GM23248 (cell line): ENCODE results near the gene RBMS3. TPM values are rescaled to one million over a fixed set of nuclear protein-coding genes. Genes with fewer than 3 reads are reported as not detected.

ENCODE experiments used
- DNase-seq: peaks from one replicate; pipeline ENCODE4 v3.0.0-alpha.2; 2015
- H2AFZ ChIP-seq: fragments of 200-600 bp; sonication (generic); 2 replicates; pipeline ENCODE4 v1.6.1; 2016; ENCODE audit warnings: antibody characterized with exemption
- H3F3A ChIP-seq: fragments of 200-600 bp; sonication (generic); 2 replicates; pipeline ENCODE4 v1.6.1; 2016; ENCODE audit warnings: mild to moderate bottlenecking, antibody characterized with exemption, mixed run types; ENCODE audit not compliant: insufficient read depth
- H3K27ac ChIP-seq: fragments of 200-600 bp; sonication (generic); 2 replicates; pipeline ENCODE4 v1.5.1; 2016; ENCODE audit warnings: mild to moderate bottlenecking
- H3K27me3 ChIP-seq: fragments of 200-600 bp; sonication (generic); replicated peaks from 2 replicates; pipeline ENCODE4 v1.6.1; 2016; ENCODE audit warnings: mild to moderate bottlenecking; ENCODE audit not compliant: insufficient read depth
- H3K36me3 ChIP-seq: fragments of 200-600 bp; sonication (generic); 2 replicates; pipeline ENCODE4 v1.6.1; 2016; ENCODE audit warnings: low read depth, mild to moderate bottlenecking
- H3K4me1 ChIP-seq: fragments of 200-600 bp; sonication (generic); 2 replicates; pipeline ENCODE4 v1.6.1; 2016; ENCODE audit warnings: mild to moderate bottlenecking; ENCODE audit not compliant: insufficient read depth
- H3K4me2 ChIP-seq: fragments of 200-600 bp; sonication (generic); one replicate; pipeline ENCODE4 v1.6.1; 2016; ENCODE audit warnings: mild to moderate bottlenecking; ENCODE audit not compliant: unreplicated experiment
- H3K4me3 ChIP-seq: fragments of 200-600 bp; sonication (generic); 2 replicates; pipeline ENCODE4 v1.5.1; 2016; ENCODE audit warnings: mild to moderate bottlenecking
- H3K79me2 ChIP-seq: fragments of 200-600 bp; sonication (generic); 2 replicates; pipeline ENCODE4 v1.6.1; 2016; ENCODE audit warnings: mild to moderate bottlenecking; ENCODE audit not compliant: insufficient read depth
- H3K9ac ChIP-seq: fragments of 200-600 bp; sonication (generic); 2 replicates; pipeline ENCODE4 v1.6.1; 2016; ENCODE audit warnings: mild to moderate bottlenecking
- H3K9me2 ChIP-seq: fragments of 200-600 bp; sonication (generic); 2 replicates; pipeline ENCODE4 v1.6.1; 2016; ENCODE audit warnings: mixed run types, mild to moderate bottlenecking, moderate library complexity; ENCODE audit not compliant: insufficient read depth
- H3K9me3 ChIP-seq: fragments of 200-600 bp; sonication (generic); one replicate; pipeline ENCODE4 v1.6.1; 2017; ENCODE audit warnings: low read depth
- H4K20me1 ChIP-seq: fragments of 200-600 bp; sonication (generic); 2 replicates; pipeline ENCODE4 v1.6.0; 2016; ENCODE audit not compliant: insufficient read depth
- EZH2 ChIP-seq: fragments of 200-600 bp; sonication (generic); IDR thresholded peaks from 2 replicates; pipeline ENCODE4 v1.6.1; 2018; ENCODE audit warnings: antibody characterized with exemption, mild to moderate bottlenecking; ENCODE audit not compliant: insufficient read depth, poor library complexity, severe bottlenecking
- EZH2phosphoT487 ChIP-seq: fragments of 200-600 bp; sonication (generic); IDR thresholded peaks from 2 replicates; pipeline ENCODE4 v1.6.1; 2018; ENCODE audit warnings: antibody characterized with exemption, moderate library complexity, mild to moderate bottlenecking, low read depth; ENCODE audit not compliant: insufficient read depth
- WGBS, 2 experiments: methylation state at CpG; one replicate each; pipeline ENCODE4 v1.1.6; 2015 to 2017; ENCODE audit warnings: low lambda C conversion rate in 2 of 2, low coverage in 1 of 2; ENCODE audit errors: missing lambda C conversion rate in 2 of 2; 5-methylcytosine and 5-hydroxymethylcytosine counted together
- in situ Hi-C: fragments of 300-500 bp; cut with MboI; formaldehyde crosslinking; loops from 2 replicates; pipeline ENCODE4 v1.15.0; 2020
- polyA plus RNA-seq: library from polyadenylated mRNA; unstranded; fragments of >200 nt; fragmentation: Nextera tagmentation; extraction: Ambion mirVana; gene quantifications from 2 replicates; pipeline ENCODE4 v1.2.1, GENCODE V29; 2016
- total RNA-seq: library from RNA; depleted of rRNA; stranded (reverse); fragments of >200 nt; shearing (Covaris generic); gene quantifications from 2 replicates; pipeline ENCODE4 v1.2.3, GENCODE V29; 2014

RBMS3 gene
- total and polyA plus RNA-seq, 2 experiments from 2014 or later, result 40.0 to 94.3 TPM

DNA sequence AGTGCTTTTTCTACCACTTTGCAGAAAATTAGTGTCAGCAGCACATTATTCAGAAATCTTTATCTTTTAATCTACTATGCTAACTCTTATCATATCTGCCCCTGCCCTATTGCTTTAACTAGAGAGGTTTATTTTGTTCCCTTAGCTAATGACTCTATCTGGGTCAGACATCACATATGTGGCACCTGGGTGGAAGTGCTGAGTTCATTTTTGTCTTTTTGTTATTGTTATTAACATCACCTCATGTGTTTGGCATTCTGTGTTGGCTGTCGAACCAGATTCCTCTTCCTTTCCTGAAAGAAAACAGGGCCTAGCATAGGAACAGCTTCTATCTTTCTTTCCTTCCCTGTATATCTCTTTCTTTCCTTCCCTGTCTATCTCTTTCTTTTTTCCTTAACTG lies 100.7 kb downstream of the RBMS3 start:
- peaks cover 76% of the 10 kb centered on the region for H3K79me2 ChIP-seq
- H3K27ac ChIP-seq, result peak overlapping the region; percentile 44
- no peak overlapping the region for H3K9ac ChIP-seq
- no peaks in the 10 kb centered on the region for H3K9me2 ChIP-seq
- no peaks in the 10 kb centered on the region for H3K9me3 ChIP-seq
- WGBS, 2 experiments, result 45 to 67% methylated on average over 1 of the region's 1 CpG
- peak overlapping the region; percentile 51 for H3K4me2 ChIP-seq
- no peak overlapping the region for H3K4me3 ChIP-seq
- in situ Hi-C loops, result no loop called here
- peaks cover 8% of the 10 kb centered on the region; the same call in 1 of the 2 replicates for H4K20me1 ChIP-seq
- peaks cover 45% of the 10 kb centered on the region for H3K4me1 ChIP-seq
- no peaks in the 10 kb centered on the region for H3K27me3 ChIP-seq
- H3K36me3 ChIP-seq, result no peaks in the 10 kb centered on the region
- TF ChIP-seq EZH2phosphoT487 (no peak), EZH2 (no peak)
- peaks cover 56% of the 10 kb centered on the region for H3F3A ChIP-seq
- no peak overlapping the region for H2AFZ ChIP-seq
- DNase-seq, result peak; percentile 66

DNA sequence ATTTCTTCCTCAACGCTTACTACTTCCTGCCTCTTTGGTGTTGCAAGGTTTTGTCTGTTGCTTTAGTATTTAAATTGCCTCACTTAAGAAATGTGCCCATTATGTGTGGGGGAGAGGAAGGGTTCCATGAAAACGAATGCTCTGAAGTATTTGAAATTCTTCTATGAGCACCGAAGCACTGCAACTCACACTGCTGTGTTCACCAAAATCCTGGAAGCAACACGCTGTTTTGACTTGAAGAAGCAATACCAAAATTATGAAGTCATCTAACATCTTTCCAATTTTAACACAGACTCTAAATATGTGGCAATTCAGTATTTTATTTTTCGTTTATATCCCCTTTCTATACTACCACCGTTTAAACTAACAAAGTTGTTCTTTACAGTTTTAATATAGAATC lies 101.5 kb downstream of the RBMS3 start:
- no peak for TF ChIP-seq EZH2
- no peak for TF ChIP-seq EZH2phosphoT487
- Histone ChIP-seq H3K79me2 (peaks cover 75% of the 10 kb centered on the region), H3K9me2 (no peaks in the 10 kb centered on the region), H3K36me3 (peaks cover 7% of the 10 kb centered on the region; the same call in 1 of the 2 replicates), H3K9me3 (no peaks in the 10 kb centered on the region), H3K4me3 (peak overlapping the region; percentile 30), H2AFZ (no peak overlapping the region), H3K27me3 (no peaks in the 10 kb centered on the region), H3F3A (peaks cover 64% of the 10 kb centered on the region), H3K27ac (peak overlapping the region; percentile 44), H3K9ac (no peak overlapping the region), H3K4me1 (peaks cover 45% of the 10 kb centered on the region), H3K4me2 (peak overlapping the region; percentile 51), H4K20me1 (peaks cover 8% of the 10 kb centered on the region; the same call in 1 of the 2 replicates)
- in situ Hi-C loops, result no loop called here
- DNase-seq, result peak; percentile 72
- 16 to 17% methylated on average over 6 of the region's 6 CpGs for WGBS, 2 experiments

DNA sequence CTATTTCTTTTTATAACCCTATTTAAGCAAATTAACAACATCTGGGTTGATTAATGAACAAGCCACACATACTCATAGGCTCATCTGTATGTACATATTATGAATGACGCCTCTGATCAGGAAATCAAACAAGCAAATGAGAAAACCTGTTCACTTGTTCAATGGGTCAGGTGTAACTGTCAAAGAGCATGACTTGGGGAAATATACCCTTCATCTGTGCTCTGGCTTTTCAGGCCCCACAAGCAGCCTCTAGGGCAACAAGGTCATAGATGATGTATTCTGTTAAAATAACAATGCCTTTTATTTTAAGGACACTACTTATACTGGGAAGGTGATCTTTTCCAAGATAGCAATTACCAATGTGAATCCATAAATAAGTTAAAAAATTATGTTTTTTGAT lies 102.0 kb downstream of the RBMS3 start:
- H3K9me3 ChIP-seq, result no peaks in the 10 kb centered on the region
- H2AFZ ChIP-seq, result no peak overlapping the region
- H3K79me2 ChIP-seq, result peaks cover 73% of the 10 kb centered on the region
- in situ Hi-C loops, result no loop called here
- peak overlapping the region; percentile 44 for H3K27ac ChIP-seq
- no peak overlapping the region for H3K9ac ChIP-seq
- peaks cover 45% of the 10 kb centered on the region for H3K4me1 ChIP-seq
- no peak overlapping the region; the same call in 1 of the 2 replicates for H3K4me3 ChIP-seq
- DNase-seq, result no peak
- H3F3A ChIP-seq, result peaks cover 64% of the 10 kb centered on the region
- no peak for TF ChIP-seq EZH2
- peak overlapping the region; percentile 51 for H3K4me2 ChIP-seq
- WGBS, 2 experiments, result 70 to 71% methylated on average over 1 of the region's 1 CpG
- H3K27me3 ChIP-seq, result no peaks in the 10 kb centered on the region
- no peaks in the 10 kb centered on the region for H3K9me2 ChIP-seq
- peaks cover 8% of the 10 kb centered on the region; the same call in 1 of the 2 replicates for H4K20me1 ChIP-seq
- H3K36me3 ChIP-seq, result peaks cover 8% of the 10 kb centered on the region; the same call in 1 of the 2 replicates

DNA sequence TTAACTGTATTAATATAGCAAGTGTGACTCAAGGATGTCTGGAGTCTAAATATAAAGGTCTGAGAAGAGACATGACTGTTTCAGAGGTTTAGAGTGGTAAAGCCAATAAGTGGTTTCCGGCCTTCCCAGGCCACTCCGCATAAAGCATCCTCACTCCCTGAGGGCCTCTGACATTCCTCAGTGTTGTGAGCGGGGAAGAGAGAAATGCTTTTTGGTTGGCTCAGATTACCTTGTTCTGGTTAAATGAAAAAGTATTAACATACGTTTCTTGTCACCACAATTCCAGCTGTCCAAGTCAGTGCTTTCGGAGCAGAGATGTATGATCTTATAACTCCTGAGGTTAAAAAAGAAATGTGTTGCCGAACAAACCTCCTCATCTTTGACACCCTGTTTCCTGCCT lies 103.8 kb downstream of the RBMS3 start:
- no peaks in the 10 kb centered on the region for H3K27me3 ChIP-seq
- H3K9me2 ChIP-seq, result no peaks in the 10 kb centered on the region
- H3K4me1 ChIP-seq, result peaks cover 45% of the 10 kb centered on the region
- WGBS, 2 experiments, result 41 to 57% methylated on average over 6 of the region's 6 CpGs
- H3K4me3 ChIP-seq, result peak overlapping the region; percentile 22
- H3F3A ChIP-seq, result peaks cover 59% of the 10 kb centered on the region
- peak; percentile 83 for DNase-seq
- in situ Hi-C loops, result no loop called here
- no peak overlapping the region for H2AFZ ChIP-seq
- H3K27ac ChIP-seq, result peak overlapping the region; percentile 48
- no peaks in the 10 kb centered on the region for H4K20me1 ChIP-seq
- peaks cover 70% of the 10 kb centered on the region for H3K79me2 ChIP-seq
- peak overlapping the region; percentile 32; the same call in 1 of the 2 replicates for H3K9ac ChIP-seq
- peaks cover 12% of the 10 kb centered on the region; the same call in 1 of the 2 replicates for H3K36me3 ChIP-seq
- TF ChIP-seq EZH2phosphoT487 (0 out of 2 replicates have a peak, but pooled peaks have one; percentile 59), EZH2 (no peak)
- peak overlapping the region; percentile 35 for H3K4me2 ChIP-seq
- H3K9me3 ChIP-seq, result no peaks in the 10 kb centered on the region
